GM19397 (cell line): ENCODE results near the gene METRN.
"Not testable (repeated sequence)": the region's sequence is repeated elsewhere in the genome, so short reads cannot be mapped to it uniquely, and the experiment has no call there.

Experiments
- ATAC-seq: cut with Tn5 transposase; IDR thresholded peaks from one replicate; pipeline ENCODE4 v1.9.1; 2021; ENCODE audit warnings: mild to moderate bottlenecking, moderate library complexity; ENCODE audit not compliant: unreplicated experiment

The METRN gene

DNA sequence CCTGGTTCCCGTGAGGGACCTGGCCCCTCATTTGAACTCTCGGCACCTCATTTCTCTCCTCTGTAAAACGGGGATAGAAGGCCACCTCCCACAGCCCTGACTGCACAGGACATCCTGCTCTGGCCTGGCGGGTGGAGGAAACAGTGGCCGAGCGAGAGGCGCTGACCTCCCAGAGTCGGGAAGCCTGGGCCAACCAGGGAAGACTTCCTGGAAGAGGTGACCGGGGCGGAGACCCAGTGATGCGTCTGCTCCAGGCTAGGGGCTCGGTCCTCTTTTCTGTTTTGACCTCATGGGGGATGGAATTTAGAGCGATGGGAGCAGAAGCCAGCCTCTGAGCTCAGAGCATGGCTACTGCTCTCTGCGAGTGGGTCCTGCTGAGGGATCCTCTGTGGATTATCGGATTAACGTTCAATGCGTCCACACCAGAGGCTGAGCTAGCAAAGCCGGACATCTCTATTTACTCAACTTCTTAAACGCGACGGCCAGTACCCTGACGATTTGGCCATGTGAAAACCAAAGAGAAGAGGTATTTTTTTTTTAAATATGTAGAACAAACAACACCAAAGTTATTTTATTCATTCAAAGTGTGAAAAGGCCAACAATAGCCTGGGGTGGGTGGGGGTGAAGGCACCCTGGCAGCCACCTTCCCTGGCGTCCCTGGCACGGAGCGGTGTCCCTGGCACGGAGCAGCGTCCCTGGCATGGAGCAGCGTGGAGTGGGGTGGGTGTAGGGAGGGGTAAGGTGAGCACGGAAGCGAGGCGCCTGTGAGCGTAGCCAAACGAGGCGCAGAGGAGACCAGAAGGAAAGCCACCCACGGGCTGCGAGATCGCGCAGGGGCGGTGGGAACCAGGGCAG is 36.5 kb downstream of the METRN start:
- no peak for ATAC-seq

DNA sequence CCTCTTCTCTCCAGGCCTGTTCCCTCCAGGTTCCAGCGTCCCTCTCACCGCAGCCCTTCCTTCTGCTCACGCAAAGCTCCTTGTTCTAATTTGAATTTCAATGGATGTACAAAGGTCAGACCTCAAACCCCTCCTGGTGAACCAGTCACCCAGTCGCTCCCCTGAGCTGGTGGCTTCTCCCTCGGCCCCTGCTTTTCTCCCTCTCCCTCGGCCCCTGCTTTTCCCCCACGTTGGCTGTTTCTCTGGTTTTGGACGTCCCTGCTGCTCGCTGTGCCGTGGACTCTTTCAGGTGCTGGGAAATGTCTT is 37.0 kb downstream of the METRN start:
- no peak for ATAC-seq

- ATAC-seq: not testable (repeated sequence)
Observed at GRCh38 chr16:754121-754607, 39.2 kb downstream of the METRN start.

DNA sequence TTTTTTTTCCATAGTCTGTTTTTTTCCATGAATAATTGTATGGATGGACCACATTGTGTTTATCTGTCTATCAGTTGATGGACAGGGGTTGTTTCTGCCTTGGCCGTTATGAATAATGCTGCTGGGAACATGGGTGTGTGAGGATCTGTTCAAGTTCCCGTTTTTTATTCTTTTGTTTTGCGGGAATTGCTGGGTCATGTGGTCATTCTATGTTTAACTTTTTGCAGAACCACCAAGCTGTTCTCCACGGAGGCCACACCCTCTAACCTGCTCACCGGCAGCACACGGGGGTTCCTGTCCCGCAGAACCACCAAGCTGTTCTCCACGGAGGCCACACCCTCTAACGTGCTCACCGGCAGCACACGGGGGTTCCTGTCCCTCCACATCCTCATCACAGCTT is 39.7 kb downstream of the METRN start:
- no peak for ATAC-seq

DNA sequence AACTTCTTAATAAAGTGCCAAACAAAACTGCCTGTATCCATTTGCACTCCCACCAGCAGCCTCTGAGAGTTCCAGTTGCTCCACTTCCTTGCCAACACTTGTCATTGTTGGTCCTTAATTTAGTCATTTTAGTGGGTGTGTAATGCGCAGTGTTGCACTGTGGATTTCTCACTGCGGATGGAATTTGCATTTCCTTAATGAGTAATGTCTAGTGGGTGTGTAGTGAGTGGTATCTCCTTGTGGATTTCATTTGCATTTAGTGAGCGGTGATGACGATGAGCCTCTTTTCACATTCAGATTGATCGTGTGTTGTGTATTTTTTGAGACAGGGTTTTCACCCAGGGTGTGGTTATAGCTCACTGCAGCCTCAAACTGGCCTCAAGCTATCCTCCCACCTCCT is 41.5 kb downstream of the METRN start:
- ATAC-seq: no peak

GRCh38 chr16:759110-759910 is 44.4 kb downstream of the METRN start:
- ATAC-seq: no peak

DNA sequence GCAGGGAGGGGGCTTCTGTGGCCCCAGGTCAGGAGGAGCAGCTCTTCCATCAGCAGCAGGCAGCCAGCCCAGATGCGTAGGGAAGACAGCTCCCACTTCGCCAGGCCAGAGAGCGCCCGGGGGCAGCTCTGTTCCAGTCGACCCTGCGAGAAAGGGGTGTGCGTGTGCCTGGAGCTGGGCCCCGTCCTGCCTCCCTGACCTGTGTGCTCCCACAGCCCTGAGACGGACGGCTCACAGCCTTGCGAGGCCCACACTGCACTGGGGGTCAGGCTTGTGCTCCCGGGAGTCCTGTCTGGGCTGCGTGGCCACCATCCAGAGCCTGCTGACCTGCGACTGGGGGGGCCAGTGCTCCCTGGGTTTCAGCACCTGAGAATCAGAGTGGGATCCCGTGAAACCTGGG is 45.1 kb downstream of the METRN start:
- ATAC-seq: no peak

GRCh38 chr16:760545-761343 is 45.8 kb downstream of the METRN start, which contains the start of gene MSLN:
MSLN (plus strand) TSS chr16:760734; CDS start chr16:762681, 1,947 bp downstream.
- no peak for ATAC-seq

DNA sequence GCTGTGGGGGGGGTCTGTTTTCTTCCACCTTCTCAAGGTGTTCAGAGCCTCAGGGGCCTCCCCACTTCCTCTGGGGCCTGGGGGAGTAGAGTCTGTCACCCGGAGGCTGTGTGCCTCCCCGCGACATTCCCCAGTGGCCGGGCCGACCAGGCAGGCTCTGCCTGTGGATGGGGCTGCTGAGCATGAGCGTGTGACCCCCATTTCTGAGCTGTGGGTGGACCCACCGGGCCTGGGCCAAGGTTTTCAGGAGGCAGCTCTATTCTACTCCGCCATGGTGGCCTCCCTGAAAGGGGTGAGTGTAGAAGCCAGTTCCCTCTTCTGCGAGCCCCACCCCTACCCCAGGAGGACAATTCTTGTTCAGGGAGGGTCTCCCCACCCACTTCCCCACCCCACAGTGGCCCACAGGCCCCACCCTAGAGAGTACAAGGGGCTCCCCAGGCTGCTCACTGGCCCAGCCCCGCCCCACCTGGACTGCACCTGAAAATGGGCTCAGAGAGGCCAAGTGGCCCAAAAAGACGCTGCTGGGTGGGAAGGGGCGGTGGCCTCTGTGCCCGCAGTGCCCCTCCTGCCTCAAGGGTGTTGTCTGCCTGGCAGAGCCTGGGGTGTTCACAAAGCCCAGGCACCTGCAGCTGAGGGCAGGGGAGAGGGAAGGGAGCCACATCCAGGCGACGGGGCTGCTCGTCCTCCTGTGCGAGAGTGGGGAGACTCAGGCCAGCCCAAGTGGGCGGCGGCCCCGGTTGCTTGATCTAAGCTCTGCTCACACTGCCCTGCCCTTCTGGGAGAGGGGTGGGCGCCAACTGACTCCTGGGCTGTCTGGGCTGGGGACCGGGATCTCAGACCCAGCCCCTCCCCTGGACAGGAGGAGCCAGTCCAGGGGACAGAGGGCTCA is 47.0 kb downstream of the METRN start:
- no peak for ATAC-seq

DNA sequence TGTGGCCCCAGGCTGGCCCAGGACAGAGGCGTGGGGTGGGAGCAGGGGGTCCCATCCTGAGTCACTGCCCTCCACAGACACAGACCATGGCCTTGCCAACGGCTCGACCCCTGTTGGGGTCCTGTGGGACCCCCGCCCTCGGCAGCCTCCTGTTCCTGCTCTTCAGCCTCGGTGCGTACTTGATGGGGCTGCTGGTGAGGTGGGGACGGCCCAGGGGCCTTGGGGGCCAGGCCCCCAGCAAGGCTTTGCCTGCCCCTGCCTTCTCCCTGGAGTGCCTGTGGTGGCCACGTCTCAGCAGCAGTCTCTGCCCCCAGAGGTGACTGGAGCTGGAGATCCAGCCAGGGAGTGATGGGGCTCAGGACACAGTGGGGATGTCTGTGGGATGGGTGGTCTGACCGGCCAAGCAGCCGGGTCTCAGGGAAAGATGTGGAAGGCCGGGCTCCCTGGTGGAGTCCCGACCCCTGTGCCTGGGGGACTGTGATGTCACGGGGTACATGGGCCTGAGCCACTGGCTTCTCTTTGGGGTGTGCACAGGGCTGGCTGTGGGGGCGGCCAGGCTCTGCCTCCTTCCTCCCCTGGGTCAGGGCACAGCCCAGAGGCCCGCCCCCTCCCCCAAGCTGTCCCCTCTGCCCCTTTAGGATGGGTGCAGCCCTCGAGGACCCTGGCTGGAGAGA is 47.8 kb downstream of the METRN start:
- no peak for ATAC-seq

- no peak for ATAC-seq
Observed at GRCh38 chr16:763369-764183, 48.7 kb downstream of the METRN start.

DNA sequence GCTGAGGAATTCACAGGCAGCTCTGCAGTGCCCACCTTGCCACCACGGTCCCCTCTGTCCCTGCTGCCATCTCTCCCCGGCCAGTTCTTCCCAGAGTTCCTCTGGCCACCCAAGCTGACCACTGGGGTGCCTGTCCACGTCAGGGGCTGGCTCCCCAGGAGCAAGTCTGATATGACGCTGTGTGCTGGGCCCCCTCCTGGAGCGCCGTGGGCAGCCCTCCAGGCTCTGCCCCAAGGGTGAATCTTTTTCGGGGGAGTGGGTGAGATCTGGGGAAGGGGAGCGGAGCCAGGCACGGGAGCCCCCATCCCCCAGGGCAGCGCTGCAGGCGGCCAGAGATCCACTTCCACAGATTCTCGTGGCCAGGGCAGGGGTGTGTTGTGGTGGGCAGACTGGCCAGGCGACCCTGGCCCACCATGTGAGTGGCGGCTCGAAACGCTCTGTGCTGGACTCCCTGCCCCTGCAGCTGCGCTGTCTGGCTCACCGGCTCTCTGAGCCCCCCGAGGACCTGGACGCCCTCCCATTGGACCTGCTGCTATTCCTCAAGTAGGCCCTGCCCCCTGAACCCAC is 49.3 kb downstream of the METRN start:
- ATAC-seq: no peak

- ATAC-seq: no peak
Observed at GRCh38 chr16:764848-765487, 50.0 kb downstream of the METRN start.

- ATAC-seq: no peak
Observed at GRCh38 chr16:765488-765865, 50.6 kb downstream of the METRN start.

- no peak for ATAC-seq
Observed at GRCh38 chr16:766008-766819, 51.3 kb downstream of the METRN start.

DNA sequence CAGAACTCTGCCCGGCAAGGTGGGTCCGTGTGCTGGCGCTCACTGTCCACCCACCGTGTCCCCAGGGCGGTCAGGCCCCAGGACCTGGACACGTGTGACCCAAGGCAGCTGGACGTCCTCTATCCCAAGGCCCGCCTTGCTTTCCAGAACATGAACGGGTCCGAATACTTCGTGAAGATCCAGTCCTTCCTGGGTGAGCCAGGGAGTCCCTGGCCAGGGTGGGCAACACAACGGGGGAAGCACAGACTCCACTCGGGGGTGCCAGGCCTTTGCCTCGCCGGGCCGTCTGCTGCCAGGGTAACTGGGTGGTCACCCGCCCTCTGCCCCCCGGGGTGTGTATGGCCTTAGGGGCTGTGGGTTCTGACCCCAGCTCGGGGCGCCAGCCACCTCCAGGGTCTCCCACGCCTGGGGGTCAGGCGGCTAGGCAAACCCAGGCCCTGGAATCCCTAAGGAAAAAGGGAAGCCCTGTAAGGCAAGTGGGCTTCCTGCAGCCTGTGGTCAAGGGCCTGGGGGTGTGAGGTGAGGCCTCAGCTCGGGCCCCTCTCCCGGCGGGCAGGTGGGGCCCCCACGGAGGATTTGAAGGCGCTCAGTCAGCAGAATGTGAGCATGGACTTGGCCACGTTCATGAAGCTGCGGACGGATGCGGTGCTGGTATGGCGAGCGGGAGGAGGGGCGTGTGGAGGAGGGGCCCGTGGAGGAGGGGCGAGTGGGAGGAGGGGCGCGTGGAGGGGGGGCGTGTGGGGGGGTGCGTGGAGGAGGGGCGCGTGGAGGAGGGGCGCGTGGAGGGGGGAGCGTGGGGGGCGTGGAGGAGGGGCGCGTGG is 52.1 kb downstream of the METRN start:
- ATAC-seq: no peak
